HEK293 (cell line): Measurements from ENCODE around the gene PITPNM3.

Source experiments
- CTCF ChIA-PET: fragments of 350-600 bp; formaldehyde crosslinking; extraction: SDS; loops from one replicate; lab custom pipeline; 2021; ENCODE audit warnings: antibody characterized with exemption; lab: Yijun Ruan, JAX
- POLR2A ChIA-PET: fragments of 300-600 bp; formaldehyde crosslinking; extraction: SDS; loops from one replicate; lab custom pipeline; 2020; ENCODE audit warnings: antibody characterized with exemption, inconsistent platforms; lab: Yijun Ruan, JAX
- H3K27ac ChIP-seq: fragments of 200-500 bp; sonication (Bioruptor generic); 2 replicates; pipeline ENCODE4 v1.5.1; 2014; ENCODE audit warnings: low read depth, low read length, control low read depth, inconsistent platforms; ENCODE audit errors: extremely low read depth
- H3K36me3 ChIP-seq, 2 experiments: fragments of 200-500 bp in 1 of 2; sonication (Bioruptor generic) in 1 of 2; 1 replicate in 1 of 2; 2 replicates in 1 of 2; pipeline ENCODE4 v1.5.1; 2014 to 2017; ENCODE audit warnings: inconsistent platforms in 2 of 2, low read length in 2 of 2; ENCODE audit not compliant: control insufficient read depth in 2 of 2, insufficient read depth in 1 of 2
- H3K4me1 ChIP-seq: fragments of 200-500 bp; sonication (Bioruptor generic); 2 replicates; pipeline ENCODE4 v1.5.1; 2014; ENCODE audit warnings: mild to moderate bottlenecking, low read length, inconsistent platforms; ENCODE audit not compliant: control insufficient read depth, insufficient read depth
- H3K4me3 ChIP-seq: 2 replicates; pipeline ENCODE4 v1.5.1; 2011; ENCODE audit warnings: low read depth, mild to moderate bottlenecking, control low read depth, low read length, moderate library complexity
- H3K9me3 ChIP-seq: fragments of 200-500 bp; sonication (Bioruptor generic); 2 replicates; pipeline ENCODE4 v1.5.1; 2014; ENCODE audit warnings: low read depth, low read length, inconsistent platforms; ENCODE audit not compliant: control insufficient read depth, insufficient read depth
- KLF1 ChIP-seq: fragments of 450-650 bp; formaldehyde crosslinking; IDR thresholded peaks from 2 replicates; pipeline ENCODE4 v1.5.1; 2016; ENCODE audit warnings: missing biosample characterization, missing genetic modification characterization
- KLF9 ChIP-seq: fragments of 450-650 bp; formaldehyde crosslinking; IDR thresholded peaks from 2 replicates; pipeline ENCODE4 v1.5.1; 2016; ENCODE audit warnings: missing biosample characterization, missing genetic modification characterization, low read depth
- MYNN ChIP-seq: fragments of 450-650 bp; formaldehyde crosslinking; IDR thresholded peaks from 2 replicates; pipeline ENCODE4 v1.5.1; 2016; ENCODE audit warnings: missing biosample characterization, missing genetic modification characterization, borderline replicate concordance
- SALL2 ChIP-seq: fragments of 450-650 bp; formaldehyde crosslinking; IDR thresholded peaks from 2 replicates; pipeline ENCODE4 v1.5.0; 2017; ENCODE audit warnings: missing biosample characterization, mild to moderate bottlenecking, missing genetic modification characterization, borderline replicate concordance
- SCRT1 ChIP-seq: fragments of 450-650 bp; formaldehyde crosslinking; IDR thresholded peaks from 2 replicates; pipeline ENCODE4 v1.5.1; 2016; ENCODE audit warnings: missing biosample characterization, missing genetic modification characterization, borderline replicate concordance
- WT1 ChIP-seq: fragments of 450-650 bp; formaldehyde crosslinking; IDR thresholded peaks from 2 replicates; pipeline ENCODE4 v1.5.1; 2016; ENCODE audit warnings: missing biosample characterization, missing genetic modification characterization
- ZFP3 ChIP-seq: fragments of 450-650 bp; formaldehyde crosslinking; IDR thresholded peaks from 2 replicates; pipeline ENCODE4 v1.5.1; 2016; ENCODE audit warnings: low read depth, missing biosample characterization, missing genetic modification characterization
- ZFP69B ChIP-seq: fragments of 450-650 bp; formaldehyde crosslinking; IDR thresholded peaks from 2 replicates; pipeline ENCODE4 v1.5.1; 2016; ENCODE audit warnings: missing biosample characterization, missing genetic modification characterization
- ZNF140 ChIP-seq: fragments of 450-650 bp; formaldehyde crosslinking; IDR thresholded peaks from 2 replicates; pipeline ENCODE4 v1.5.1; 2016; ENCODE audit warnings: missing biosample characterization, missing genetic modification characterization
- ZNF2 ChIP-seq: fragments of 450-650 bp; formaldehyde crosslinking; IDR thresholded peaks from 2 replicates; pipeline ENCODE4 v1.5.1; 2016; ENCODE audit warnings: missing biosample characterization, missing genetic modification characterization
- ZNF211 ChIP-seq: fragments of 450-650 bp; formaldehyde crosslinking; IDR thresholded peaks from 2 replicates; pipeline ENCODE4 v1.5.1; 2016; ENCODE audit warnings: low read depth, missing biosample characterization, missing genetic modification characterization
- ZNF302 ChIP-seq: fragments of 450-650 bp; formaldehyde crosslinking; IDR thresholded peaks from 2 replicates; pipeline ENCODE4 v1.5.1; 2016; ENCODE audit warnings: missing biosample characterization, missing genetic modification characterization, low read depth
- ZNF514 ChIP-seq: fragments of 450-650 bp; formaldehyde crosslinking; IDR thresholded peaks from 2 replicates; pipeline ENCODE4 v1.5.1; 2016; ENCODE audit warnings: missing biosample characterization, missing genetic modification characterization
- ZNF549 ChIP-seq: fragments of 450-650 bp; IDR thresholded peaks from 2 replicates; pipeline ENCODE4 v1.5.1; 2018; ENCODE audit warnings: missing biosample characterization, missing genetic modification characterization, mild to moderate bottlenecking, inconsistent platforms, moderate library complexity
- ZNF777 ChIP-seq: fragments of 450-650 bp; formaldehyde crosslinking; IDR thresholded peaks from 2 replicates; pipeline ENCODE4 v1.5.1; 2017; ENCODE audit warnings: missing biosample characterization, missing genetic modification characterization, borderline replicate concordance
- TF ChIP-seq, protein P1 (sequence below): fragments of 450-650 bp; formaldehyde crosslinking; conservative IDR thresholded peaks from 2 replicates; pipeline ENCODE4 v1.5.1; 2016; ENCODE audit warnings: low read depth, missing biosample characterization, missing genetic modification characterization
- TF ChIP-seq, protein P2 (sequence below): fragments of 450-650 bp; formaldehyde crosslinking; IDR thresholded peaks from 2 replicates; pipeline ENCODE4 v1.5.1; 2016; ENCODE audit warnings: missing biosample characterization, missing genetic modification characterization
- TF ChIP-seq, protein P3 (sequence below): fragments of 450-650 bp; formaldehyde crosslinking; IDR thresholded peaks from 2 replicates; pipeline ENCODE4 v1.5.1; 2016; ENCODE audit warnings: missing biosample characterization, missing genetic modification characterization
- TF ChIP-seq, protein P4 (sequence below): fragments of 450-650 bp; formaldehyde crosslinking; IDR thresholded peaks from 2 replicates; pipeline ENCODE4 v1.5.1; 2016; ENCODE audit warnings: missing biosample characterization, missing genetic modification characterization

Gene PITPNM3

DNA sequence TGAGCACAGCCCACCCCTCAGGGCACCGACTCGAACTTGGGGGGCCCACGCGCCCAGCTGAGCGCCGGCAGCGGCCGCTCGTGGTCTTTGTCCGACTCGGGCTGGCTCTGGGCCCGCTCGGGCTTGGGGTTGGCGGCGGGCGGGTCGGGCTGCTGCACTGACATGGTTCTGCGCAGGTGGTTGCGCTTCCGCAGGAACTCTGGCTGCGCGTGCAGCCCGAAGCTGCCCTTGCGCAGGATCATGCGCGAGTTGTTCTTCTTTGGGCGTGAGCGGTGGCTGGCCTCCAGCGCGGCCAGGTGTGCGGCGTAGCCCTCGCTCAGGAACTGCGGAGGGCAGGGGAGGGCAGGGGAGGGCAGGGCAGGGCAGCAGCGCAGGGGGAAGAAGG, 101.0 kb downstream of the PITPNM3 start:
- Histone ChIP-seq H3K36me3 (peaks cover 0 to 4% of the 10 kb centered on the region in 2 experiments; a peak in 1 of 3 replicates), H3K27ac (no peak overlapping the region), H3K4me3 (no peak overlapping the region), H3K9me3 (no peaks in the 10 kb centered on the region), H3K4me1 (no peaks in the 10 kb centered on the region)
- CTCF ChIA-PET = no interaction called here
- POLR2A ChIA-PET = interaction anchor here (2.8 kb wide), 1 partner anchor 10 kb away, joined by 13 read pairs; the partner anchor contains the start of gene PIMREG
- TF ChIP-seq, protein P1, sequence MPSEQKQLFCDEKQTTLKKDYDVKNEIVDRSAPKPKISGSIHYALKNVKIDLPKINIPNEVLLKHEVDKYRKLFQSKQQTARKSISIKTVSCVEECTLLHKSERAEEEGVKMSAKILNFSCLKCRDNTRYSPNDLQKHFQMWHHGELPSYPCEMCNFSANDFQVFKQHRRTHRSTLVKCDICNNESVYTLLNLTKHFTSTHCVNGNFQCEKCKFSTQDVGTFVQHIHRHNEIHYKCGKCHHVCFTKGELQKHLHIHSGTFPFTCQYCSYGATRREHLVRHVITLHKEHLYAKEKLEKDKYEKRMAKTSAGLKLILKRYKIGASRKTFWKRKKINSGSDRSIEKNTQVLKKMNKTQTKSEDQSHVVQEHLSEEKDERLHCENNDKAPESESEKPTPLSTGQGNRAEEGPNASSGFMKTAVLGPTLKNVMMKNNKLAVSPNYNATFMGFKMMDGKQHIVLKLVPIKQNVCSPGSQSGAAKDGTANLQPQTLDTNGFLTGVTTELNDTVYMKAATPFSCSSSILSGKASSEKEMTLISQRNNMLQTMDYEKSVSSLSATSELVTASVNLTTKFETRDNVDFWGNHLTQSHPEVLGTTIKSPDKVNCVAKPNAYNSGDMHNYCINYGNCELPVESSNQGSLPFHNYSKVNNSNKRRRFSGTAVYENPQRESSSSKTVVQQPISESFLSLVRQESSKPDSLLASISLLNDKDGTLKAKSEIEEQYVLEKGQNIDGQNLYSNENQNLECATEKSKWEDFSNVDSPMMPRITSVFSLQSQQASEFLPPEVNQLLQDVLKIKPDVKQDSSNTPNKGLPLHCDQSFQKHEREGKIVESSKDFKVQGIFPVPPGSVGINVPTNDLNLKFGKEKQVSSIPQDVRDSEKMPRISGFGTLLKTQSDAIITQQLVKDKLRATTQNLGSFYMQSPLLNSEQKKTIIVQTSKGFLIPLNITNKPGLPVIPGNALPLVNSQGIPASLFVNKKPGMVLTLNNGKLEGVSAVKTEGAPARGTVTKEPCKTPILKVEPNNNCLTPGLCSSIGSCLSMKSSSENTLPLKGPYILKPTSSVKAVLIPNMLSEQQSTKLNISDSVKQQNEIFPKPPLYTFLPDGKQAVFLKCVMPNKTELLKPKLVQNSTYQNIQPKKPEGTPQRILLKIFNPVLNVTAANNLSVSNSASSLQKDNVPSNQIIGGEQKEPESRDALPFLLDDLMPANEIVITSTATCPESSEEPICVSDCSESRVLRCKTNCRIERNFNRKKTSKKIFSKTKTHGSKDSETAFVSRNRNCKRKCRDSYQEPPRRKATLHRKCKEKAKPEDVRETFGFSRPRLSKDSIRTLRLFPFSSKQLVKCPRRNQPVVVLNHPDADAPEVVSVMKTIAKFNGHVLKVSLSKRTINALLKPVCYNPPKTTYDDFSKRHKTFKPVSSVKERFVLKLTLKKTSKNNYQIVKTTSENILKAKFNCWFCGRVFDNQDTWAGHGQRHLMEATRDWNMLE (tag by site-specific recombination) = no peak
- no peak for TF ChIP-seq ZNF211 (tag by site-specific recombination)
- TF ChIP-seq KLF9 (tag by site-specific recombination) = no peak
- TF ChIP-seq, protein P2, sequence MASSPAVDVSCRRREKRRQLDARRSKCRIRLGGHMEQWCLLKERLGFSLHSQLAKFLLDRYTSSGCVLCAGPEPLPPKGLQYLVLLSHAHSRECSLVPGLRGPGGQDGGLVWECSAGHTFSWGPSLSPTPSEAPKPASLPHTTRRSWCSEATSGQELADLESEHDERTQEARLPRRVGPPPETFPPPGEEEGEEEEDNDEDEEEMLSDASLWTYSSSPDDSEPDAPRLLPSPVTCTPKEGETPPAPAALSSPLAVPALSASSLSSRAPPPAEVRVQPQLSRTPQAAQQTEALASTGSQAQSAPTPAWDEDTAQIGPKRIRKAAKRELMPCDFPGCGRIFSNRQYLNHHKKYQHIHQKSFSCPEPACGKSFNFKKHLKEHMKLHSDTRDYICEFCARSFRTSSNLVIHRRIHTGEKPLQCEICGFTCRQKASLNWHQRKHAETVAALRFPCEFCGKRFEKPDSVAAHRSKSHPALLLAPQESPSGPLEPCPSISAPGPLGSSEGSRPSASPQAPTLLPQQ = no peak
- no peak for TF ChIP-seq MYNN (tag by site-specific recombination)
- no peak for TF ChIP-seq ZNF777 (tag by site-specific recombination)
- TF ChIP-seq, protein P3, sequence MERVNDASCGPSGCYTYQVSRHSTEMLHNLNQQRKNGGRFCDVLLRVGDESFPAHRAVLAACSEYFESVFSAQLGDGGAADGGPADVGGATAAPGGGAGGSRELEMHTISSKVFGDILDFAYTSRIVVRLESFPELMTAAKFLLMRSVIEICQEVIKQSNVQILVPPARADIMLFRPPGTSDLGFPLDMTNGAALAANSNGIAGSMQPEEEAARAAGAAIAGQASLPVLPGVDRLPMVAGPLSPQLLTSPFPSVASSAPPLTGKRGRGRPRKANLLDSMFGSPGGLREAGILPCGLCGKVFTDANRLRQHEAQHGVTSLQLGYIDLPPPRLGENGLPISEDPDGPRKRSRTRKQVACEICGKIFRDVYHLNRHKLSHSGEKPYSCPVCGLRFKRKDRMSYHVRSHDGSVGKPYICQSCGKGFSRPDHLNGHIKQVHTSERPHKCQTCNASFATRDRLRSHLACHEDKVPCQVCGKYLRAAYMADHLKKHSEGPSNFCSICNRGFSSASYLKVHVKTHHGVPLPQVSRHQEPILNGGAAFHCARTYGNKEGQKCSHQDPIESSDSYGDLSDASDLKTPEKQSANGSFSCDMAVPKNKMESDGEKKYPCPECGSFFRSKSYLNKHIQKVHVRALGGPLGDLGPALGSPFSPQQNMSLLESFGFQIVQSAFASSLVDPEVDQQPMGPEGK = no peak
- TF ChIP-seq ZNF140 = no peak
- no peak for TF ChIP-seq SALL2 (tag by site-specific recombination)
- no peak for TF ChIP-seq ZFP3
- no peak for TF ChIP-seq ZFP69B (tag by site-specific recombination)
- TF ChIP-seq WT1 = no peak
- TF ChIP-seq ZNF2 (tag by site-specific recombination) = no peak
- TF ChIP-seq ZNF549 (tag by site-specific recombination) = no peak
- no peak for TF ChIP-seq ZNF514 (tag by site-specific recombination)
- TF ChIP-seq KLF1 = no peak
- TF ChIP-seq SCRT1 (tag by site-specific recombination) = no peak
- TF ChIP-seq, protein P4, sequence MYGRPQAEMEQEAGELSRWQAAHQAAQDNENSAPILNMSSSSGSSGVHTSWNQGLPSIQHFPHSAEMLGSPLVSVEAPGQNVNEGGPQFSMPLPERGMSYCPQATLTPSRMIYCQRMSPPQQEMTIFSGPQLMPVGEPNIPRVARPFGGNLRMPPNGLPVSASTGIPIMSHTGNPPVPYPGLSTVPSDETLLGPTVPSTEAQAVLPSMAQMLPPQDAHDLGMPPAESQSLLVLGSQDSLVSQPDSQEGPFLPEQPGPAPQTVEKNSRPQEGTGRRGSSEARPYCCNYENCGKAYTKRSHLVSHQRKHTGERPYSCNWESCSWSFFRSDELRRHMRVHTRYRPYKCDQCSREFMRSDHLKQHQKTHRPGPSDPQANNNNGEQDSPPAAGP (tag by site-specific recombination) = no peak
- TF ChIP-seq ZNF302 (tag by site-specific recombination) = no peak
